Left lung (tissue), 10 donors: ENCODE data around the gene MRM2. TPM values are rescaled to one million over a fixed set of nuclear protein-coding genes. Genes with fewer than 3 reads are reported as not detected.
A peak's percentile ranks its signal among the peaks of the same experiment; 100 is the strongest.

Source experiments
- ATAC-seq: fragments of 200-7000 bp; cut with Tn5 transposase; one replicate; pipeline ENCODE4 v1.9.1; 2020; ENCODE audit warnings: moderate library complexity
- DNase-seq, 4 donors: peaks; one replicate each; pipeline ENCODE4 v3.0.0-alpha.2; 2013 to 2020
- H3K27ac ChIP-seq, 2 donors: fragments of 200-600 bp; sonication (generic) in 1 of 2; one replicate each; pipeline versions ENCODE4 v1.5.0 to v1.8.0; 2020 to 2021
- H3K27me3 ChIP-seq, 2 donors: fragments of 200-600 bp; sonication (generic) in 1 of 2; one replicate each; pipeline versions ENCODE4 v1.5.0 to v1.8.0; 2020 to 2021
- H3K36me3 ChIP-seq, 2 donors: fragments of 200-600 bp; sonication (generic) in 1 of 2; one replicate each; pipeline versions ENCODE4 v1.5.0 to v1.8.0; 2020 to 2021
- H3K4me1 ChIP-seq, 2 donors: fragments of 200-600 bp; one replicate each; pipeline ENCODE4 v1.8.0; 2021
- H3K4me3 ChIP-seq, 2 donors: fragments of 200-600 bp; sonication (generic) in 1 of 2; one replicate each; pipeline versions ENCODE4 v1.5.0 to v1.8.0; 2020 to 2021; ENCODE audit warnings: mild to moderate bottlenecking in 1 of 2
- H3K9me3 ChIP-seq, 2 donors: fragments of 200-600 bp; sonication (generic) in 1 of 2; one replicate each; pipeline versions ENCODE4 v1.5.0 to v1.8.0; 2020 to 2021
- intact Hi-C, 2 donors: fragments of 100-400 bp; cut with DNase I; formaldehyde crosslinking; loops; one replicate each; pipeline versions ENCODE4 v1.11.2 to v1.14.2; 2022
- polyA plus RNA-seq, 6 donors: library from polyadenylated mRNA; unstranded; fragments of 120-200 nt; gene quantifications; one replicate each; pipeline ENCODE4 v1.2.1, GENCODE V29; 2013; ENCODE audit not compliant: insufficient read length in 6 of 6
- total RNA-seq, 2 donors: library from RNA; stranded (reverse); fragmentation: NEBNext Ultra II Directional; extraction: Animal tissue kit (Norgen Biotek cat#: 25700); gene quantifications; one replicate each; pipeline ENCODE4 v1.2.1, GENCODE V29; 2021
- TF ChIP-seq, protein P1 (sequence below), 2 donors: fragments of 200-600 bp; sonication (generic) in 1 of 2; IDR thresholded peaks; one replicate each; pipeline versions ENCODE4 v1.5.0 to v1.8.0; 2021; ENCODE audit warnings: antibody characterized with exemption in 2 of 2
- donor health status: DM: no; HTN: yes; CAD: no.
- donor health status: DM: no; HTN: no; CAD: no.

The MRM2 gene
- total and polyA plus RNA-seq, 8 donors, result 23.0 to 36.6 (median 31.2) TPM

DNA sequence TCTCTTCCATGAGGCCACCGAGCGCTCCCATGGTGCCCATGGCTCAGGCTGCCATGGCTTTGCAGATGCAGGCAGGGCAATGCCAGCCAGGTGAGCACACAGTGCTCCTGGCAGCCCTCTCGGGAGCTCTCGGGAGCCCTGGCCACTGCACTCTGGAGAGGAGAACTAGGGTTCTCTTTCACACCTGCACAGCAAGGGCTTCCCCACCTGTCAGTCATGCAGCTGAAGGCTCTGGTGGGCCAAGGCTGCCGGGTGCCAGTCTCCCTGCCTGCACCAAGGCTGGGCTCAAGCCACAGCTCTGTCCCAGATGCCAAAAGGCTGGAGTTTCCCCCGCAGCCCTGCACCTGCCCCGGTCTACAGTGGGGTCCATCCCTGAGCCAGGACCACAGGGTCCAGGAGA, 32.7 kb upstream of the MRM2 start:
- H3K4me1 ChIP-seq, result no peaks in the 10 kb centered on the region
- DNase-seq (peak in 1 of 4 donors; percentile 72), ATAC-seq (no peak)
- no peak overlapping the region for H3K4me3 ChIP-seq
- intact Hi-C loops, result no loop called here
- TF ChIP-seq, protein P1, sequence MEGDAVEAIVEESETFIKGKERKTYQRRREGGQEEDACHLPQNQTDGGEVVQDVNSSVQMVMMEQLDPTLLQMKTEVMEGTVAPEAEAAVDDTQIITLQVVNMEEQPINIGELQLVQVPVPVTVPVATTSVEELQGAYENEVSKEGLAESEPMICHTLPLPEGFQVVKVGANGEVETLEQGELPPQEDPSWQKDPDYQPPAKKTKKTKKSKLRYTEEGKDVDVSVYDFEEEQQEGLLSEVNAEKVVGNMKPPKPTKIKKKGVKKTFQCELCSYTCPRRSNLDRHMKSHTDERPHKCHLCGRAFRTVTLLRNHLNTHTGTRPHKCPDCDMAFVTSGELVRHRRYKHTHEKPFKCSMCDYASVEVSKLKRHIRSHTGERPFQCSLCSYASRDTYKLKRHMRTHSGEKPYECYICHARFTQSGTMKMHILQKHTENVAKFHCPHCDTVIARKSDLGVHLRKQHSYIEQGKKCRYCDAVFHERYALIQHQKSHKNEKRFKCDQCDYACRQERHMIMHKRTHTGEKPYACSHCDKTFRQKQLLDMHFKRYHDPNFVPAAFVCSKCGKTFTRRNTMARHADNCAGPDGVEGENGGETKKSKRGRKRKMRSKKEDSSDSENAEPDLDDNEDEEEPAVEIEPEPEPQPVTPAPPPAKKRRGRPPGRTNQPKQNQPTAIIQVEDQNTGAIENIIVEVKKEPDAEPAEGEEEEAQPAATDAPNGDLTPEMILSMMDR (IDR thresholded peaks at IDR 0.05), result no peak
- H3K27me3 ChIP-seq, result no peaks in the 10 kb centered on the region
- no peaks in the 10 kb centered on the region for H3K9me3 ChIP-seq
- H3K27ac ChIP-seq, result no peak overlapping the region
- H3K36me3 ChIP-seq, result peaks cover 0 to 60% of the 10 kb centered on the region in 2 donors

DNA sequence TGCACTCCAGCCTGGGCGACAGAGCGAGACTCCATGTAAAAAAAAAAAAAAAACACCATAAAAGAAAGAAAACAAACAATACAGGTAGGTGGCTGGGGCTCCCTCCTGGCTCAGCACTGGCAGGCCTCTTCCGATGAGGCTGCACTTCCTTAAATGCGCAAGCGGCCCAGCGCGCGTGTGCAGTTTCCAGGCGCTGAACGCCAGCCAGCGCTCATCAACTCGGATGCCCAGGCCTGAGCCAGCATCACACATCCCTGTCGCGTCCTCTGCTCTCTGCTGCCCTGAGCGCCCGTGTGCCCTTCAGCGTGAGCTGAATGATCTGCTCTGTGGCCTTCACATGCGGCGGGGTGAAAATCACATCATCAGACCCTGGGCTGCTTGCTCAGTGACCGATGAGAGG, 31.9 kb upstream of the MRM2 start:
- ATAC-seq (no peak), DNase-seq (peak in 1 of 4 donors; percentile 35)
- TF ChIP-seq, protein P1 (IDR thresholded peaks at IDR 0.05), result no peak
- no peaks in the 10 kb centered on the region for H3K4me1 ChIP-seq
- H3K9me3 ChIP-seq, result no peaks in the 10 kb centered on the region
- no peak overlapping the region for H3K4me3 ChIP-seq
- no peak overlapping the region for H3K27ac ChIP-seq
- intact Hi-C loops, result no loop called here
- no peaks in the 10 kb centered on the region for H3K27me3 ChIP-seq
- H3K36me3 ChIP-seq, result peaks cover 0 to 60% of the 10 kb centered on the region in 2 donors

- Histone ChIP-seq H3K4me3 (no peak overlapping the region), H3K27me3 (no peaks in the 10 kb centered on the region), H3K27ac (no peak overlapping the region), H3K9me3 (no peaks in the 10 kb centered on the region), H3K4me1 (no peaks in the 10 kb centered on the region), H3K36me3 (peaks cover 0 to 54% of the 10 kb centered on the region in 2 donors)
- DNase-seq (no peak), ATAC-seq (no peak)
- intact Hi-C loops, result no loop called here
- TF ChIP-seq, protein P1 (IDR thresholded peaks at IDR 0.05), result no peak
These were observed 30.0 kb upstream of the MRM2 start for GRCh38 chr7:2272031-2272430.

- Histone ChIP-seq H3K36me3 (peaks cover 0 to 53% of the 10 kb centered on the region in 2 donors), H3K9me3 (no peaks in the 10 kb centered on the region), H3K27me3 (no peaks in the 10 kb centered on the region), H3K4me3 (no peak overlapping the region), H3K4me1 (no peaks in the 10 kb centered on the region), H3K27ac (no peak overlapping the region)
- TF ChIP-seq, protein P1 (IDR thresholded peaks at IDR 0.05), result no peak
- intact Hi-C loops, result no loop called here
- ATAC-seq (no peak), DNase-seq (no peak)
These were observed 29.4 kb upstream of the MRM2 start for GRCh38 chr7:2271273-2272026.

GRCh38 chr7:2270495-2270894, 28.5 kb upstream of the MRM2 start:
- no peaks in the 10 kb centered on the region for H3K4me1 ChIP-seq
- H3K36me3 ChIP-seq, result peaks cover 0 to 45% of the 10 kb centered on the region in 2 donors
- no peaks in the 10 kb centered on the region for H3K9me3 ChIP-seq
- TF ChIP-seq, protein P1 (IDR thresholded peaks at IDR 0.05), result no peak
- H3K27ac ChIP-seq, result no peak overlapping the region
- no peak overlapping the region for H3K4me3 ChIP-seq
- no peaks in the 10 kb centered on the region for H3K27me3 ChIP-seq
- intact Hi-C loops, result no loop called here
- no peak for DNase-seq
- ATAC-seq, result no peak
